HCT116 (cell line): Measurements from ENCODE around the gene PRPF39. TPM values are rescaled to one million over a fixed set of nuclear protein-coding genes. Genes with fewer than 3 reads are reported as not detected.

ENCODE experiments used
- ATAC-seq: fragments of 200-7000 bp; cut with Tn5 transposase; 2 replicates; pipeline ENCODE4 v1.9.1; 2020; ENCODE audit warnings: mild to moderate bottlenecking, moderate library complexity
- BruUV-seq: library from RNA; stranded (reverse); fragments of 400-500 nt; replicated peaks from 2 replicates; lab custom pipeline; 2021; lab: Mats Ljungman, UMichigan
- CTCF ChIA-PET: fragments of 300-600 bp; sonication (Branson Sonifier 250); formaldehyde crosslinking; loops from one replicate; lab custom pipeline; 2021; ENCODE audit warnings: antibody characterized with exemption; lab: Charles Lee
- POLR2A ChIA-PET: fragments of 300-600, 350-600 bp; sonication (Branson Sonifier 250); formaldehyde crosslinking; loops from one replicate; lab custom pipeline; 2021; ENCODE audit warnings: antibody characterized with exemption; lab: Charles Lee
- RAD21 ChIA-PET, 2 experiments: fragments of 300-600 bp; sonication (Branson Sonifier 250); formaldehyde crosslinking; loops; one replicate each; lab custom pipeline; 2023; ENCODE audit warnings: low total read pairs in 2 of 2; ENCODE audit not compliant: uncharacterized antibody in 2 of 2, unreplicated experiment in 2 of 2, low non-redundant PET in 1 of 2; lab: Charles Lee
- DNase-seq: peaks from one replicate; pipeline ENCODE4 v3.0.0-alpha.2; 2010; ENCODE audit warnings: low read depth, low spot score
- H2AFZ ChIP-seq: fragments of 200-600 bp; shearing (Covaris generic), sonication (generic); 2 replicates; pipeline ENCODE4 v1.6.1; 2017; ENCODE audit warnings: low read depth, mixed run types, mixed read lengths, antibody characterized with exemption, low read length; ENCODE audit not compliant: poor library complexity, severe bottlenecking
- H3K27ac ChIP-seq: 2 replicates; pipeline ENCODE4 v1.5.1; 2012; ENCODE audit warnings: low read depth, low read length
- H3K27me3 ChIP-seq: fragments of 200-600 bp; sonication (generic); 2 replicates; pipeline ENCODE4 v1.6.1; 2016; ENCODE audit warnings: mixed run types, low read length, mixed read lengths; ENCODE audit not compliant: insufficient read depth
- H3K36me3 ChIP-seq, 2 experiments: fragments of 200-500 bp in 1 of 2; fragments of 200-600 bp in 1 of 2; sonication (Bioruptor generic) in 1 of 2; sonication (generic) in 1 of 2; 2 replicates each; pipeline versions ENCODE4 v1.5.1 to v1.6.1; 2014 to 2016; ENCODE audit warnings: low read length in 2 of 2, inconsistent platforms in 1 of 2, mixed read lengths in 1 of 2, mixed run types in 1 of 2; ENCODE audit not compliant: insufficient read depth in 2 of 2, control insufficient read depth in 1 of 2
- H3K4me1 ChIP-seq, 2 experiments: fragments of 200-600 bp in 1 of 2; sonication (generic) in 1 of 2; 2 replicates each; pipeline versions ENCODE4 v1.5.1 to v1.6.1; 2012 to 2017; ENCODE audit warnings: low read length in 2 of 2, inconsistent platforms in 1 of 2, mild to moderate bottlenecking in 1 of 2, mixed read lengths in 1 of 2, mixed run types in 1 of 2, moderate library complexity in 1 of 2; ENCODE audit not compliant: insufficient read depth in 2 of 2, control insufficient read depth in 1 of 2
- H3K4me2 ChIP-seq: fragments of 200-600 bp; sonication (generic); 2 replicates; pipeline ENCODE4 v1.6.1; 2017; ENCODE audit warnings: mixed run types, low read length, mixed read lengths
- H3K4me3 ChIP-seq, 2 experiments: fragments of 200-600 bp in 1 of 2; sonication (generic) in 1 of 2; replicated peaks in 1 of 2; 2 replicates each; pipeline ENCODE4 v1.5.1; 2011 to 2016; ENCODE audit warnings: low read length in 2 of 2, control low read depth in 1 of 2, low read depth in 1 of 2, mild to moderate bottlenecking in 1 of 2, mixed read lengths in 1 of 2, mixed run types in 1 of 2
- H3K79me2 ChIP-seq: fragments of 200-600 bp; sonication (generic); 2 replicates; pipeline ENCODE4 v1.6.1; 2017; ENCODE audit warnings: mild to moderate bottlenecking, mixed run types, low read length, moderate library complexity, mixed read lengths; ENCODE audit not compliant: insufficient read depth
- H3K9ac ChIP-seq: fragments of 200-600 bp; sonication (generic); 2 replicates; pipeline ENCODE4 v1.6.1; 2016; ENCODE audit warnings: low read length, mixed read lengths
- H3K9me2 ChIP-seq: fragments of 200-600 bp; sonication (generic), shearing (Covaris generic); 2 replicates; pipeline ENCODE4 v1.6.1; 2017; ENCODE audit warnings: mixed run types, mild to moderate bottlenecking, moderate library complexity; ENCODE audit not compliant: insufficient read depth
- H3K9me3 ChIP-seq, 2 experiments: fragments of 200-500 bp in 1 of 2; fragments of 200-600 bp in 1 of 2; sonication (Bioruptor generic) in 1 of 2; sonication (generic) in 1 of 2; 2 replicates each; pipeline ENCODE4 v1.6.1; 2014 to 2017; ENCODE audit warnings: low read length in 2 of 2, mixed read lengths in 2 of 2, inconsistent platforms in 1 of 2, low read depth in 1 of 2, mild to moderate bottlenecking in 1 of 2, mixed run types in 1 of 2, moderate library complexity in 1 of 2; ENCODE audit not compliant: control insufficient read depth in 1 of 2, insufficient read depth in 1 of 2
- H4K20me1 ChIP-seq: fragments of 200-600 bp; sonication (generic), shearing (Covaris generic); 2 replicates; pipeline ENCODE4 v1.6.1; 2017; ENCODE audit warnings: mixed run types, mild to moderate bottlenecking, moderate library complexity; ENCODE audit not compliant: insufficient read depth
- CBX3 ChIP-seq: IDR thresholded peaks from 2 replicates; pipeline ENCODE4 v1.6.1; 2012; ENCODE audit warnings: low read depth
- ELF1 ChIP-seq: IDR thresholded peaks from 2 replicates; pipeline ENCODE4 v1.6.1; 2012; ENCODE audit warnings: low read depth, borderline replicate concordance
- EZH2phosphoT487 ChIP-seq: fragments of 200-600 bp; IDR thresholded peaks from 2 replicates; pipeline ENCODE4 v1.6.1; 2018; ENCODE audit warnings: antibody characterized with exemption, borderline replicate concordance
- JUND ChIP-seq: IDR thresholded peaks from 2 replicates; pipeline ENCODE4 v1.6.1; 2012
- POLR2A ChIP-seq: IDR thresholded peaks from 2 replicates; pipeline ENCODE4 v1.7.0; 2011; ENCODE audit warnings: borderline replicate concordance; ENCODE audit not compliant: insufficient read depth, insufficient read length; ENCODE audit errors: extremely low read depth
- POLR2AphosphoS5 ChIP-seq: IDR thresholded peaks from 2 replicates; pipeline ENCODE4 v1.6.1; 2011; ENCODE audit warnings: mild to moderate bottlenecking, low read depth, low read length, moderate library complexity
- RAD21 ChIP-seq: IDR thresholded peaks from 2 replicates; pipeline ENCODE4 v1.6.1; 2012; ENCODE audit warnings: low read depth, mild to moderate bottlenecking
- ZFX ChIP-seq: fragments of 450-650 bp; IDR thresholded peaks from 2 replicates; pipeline ENCODE4 v1.6.1; 2017
- ZNF274 ChIP-seq: fragments of 200-500 bp; sonication (Bioruptor generic); IDR thresholded peaks from 2 replicates; pipeline ENCODE4 v1.6.1; 2014; ENCODE audit warnings: mild to moderate bottlenecking, low read depth, low read length, inconsistent platforms
- intact Hi-C: fragments of 100-400 bp; cut with micrococcal nuclease; formaldehyde crosslinking; loops from 2 replicates; pipeline ENCODE4 v1.10.0; 2022
- total RNA-seq: library from RNA; stranded (reverse); gene quantifications from one replicate; pipeline ENCODE4 v1.2.1, GENCODE V29; 2021; ENCODE audit not compliant: unreplicated experiment
- TF ChIP-seq, protein P1 (sequence below): IDR thresholded peaks from 2 replicates; pipeline ENCODE4 v1.6.1; 2012
- TF ChIP-seq, protein P2 (sequence below): IDR thresholded peaks from 2 replicates; pipeline ENCODE4 v1.6.1; 2012
- TF ChIP-seq, protein P3 (sequence below): IDR thresholded peaks from 2 replicates; pipeline ENCODE4 v1.6.1; 2012; ENCODE audit warnings: low read depth
- TF ChIP-seq, protein P4 (sequence below): IDR thresholded peaks from 2 replicates; pipeline ENCODE4 v1.6.1; 2011; ENCODE audit warnings: mild to moderate bottlenecking, low read length, moderate library complexity; ENCODE audit not compliant: insufficient replicate concordance; ENCODE audit errors: extremely low read depth

PRPF39 gene
- total RNA-seq, 1 experiment from 2014 or later, result 44.7 TPM

DNA sequence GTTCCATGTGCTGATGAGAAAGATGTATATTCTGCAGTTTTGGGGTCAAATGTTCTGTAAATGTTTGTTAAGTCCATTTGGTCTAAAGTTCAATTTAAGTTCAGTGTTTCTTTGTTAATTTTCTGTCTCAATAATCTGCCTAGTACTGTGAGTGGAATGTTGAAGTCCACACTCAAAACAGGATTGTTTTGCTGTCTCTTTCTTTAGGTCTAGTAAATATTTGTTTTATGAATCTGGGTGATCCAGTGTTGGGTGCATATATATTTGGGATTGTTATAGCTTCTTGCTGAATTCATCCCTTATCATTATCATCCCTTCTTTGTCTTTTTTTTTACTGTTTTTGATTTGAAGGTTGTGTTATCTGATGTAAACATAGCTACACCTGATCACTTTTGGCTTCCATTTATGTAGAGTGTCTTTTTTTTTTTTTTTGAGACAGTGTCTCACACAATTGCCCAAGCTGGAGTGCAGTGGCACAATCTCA lies 26.0 kb upstream of the PRPF39 start:
- no peak overlapping the region for H2AFZ ChIP-seq
- no peaks in the 10 kb centered on the region for H3K36me3 ChIP-seq
- ATAC-seq, result no peak
- RAD21 ChIA-PET, result no interaction called here
- CTCF ChIA-PET, result no interaction called here
- BruUV-seq, result no TSS peak
- H4K20me1 ChIP-seq, result no peaks in the 10 kb centered on the region
- no peak overlapping the region for H3K4me2 ChIP-seq
- no peaks in the 10 kb centered on the region for H3K79me2 ChIP-seq
- no peak for DNase-seq
- no peak overlapping the region for H3K4me3 ChIP-seq
- H3K9me2 ChIP-seq, result no peaks in the 10 kb centered on the region
- TF ChIP-seq, protein P1, sequence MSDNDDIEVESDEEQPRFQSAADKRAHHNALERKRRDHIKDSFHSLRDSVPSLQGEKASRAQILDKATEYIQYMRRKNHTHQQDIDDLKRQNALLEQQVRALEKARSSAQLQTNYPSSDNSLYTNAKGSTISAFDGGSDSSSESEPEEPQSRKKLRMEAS, result no peak
- TF ChIP-seq, protein P2, sequence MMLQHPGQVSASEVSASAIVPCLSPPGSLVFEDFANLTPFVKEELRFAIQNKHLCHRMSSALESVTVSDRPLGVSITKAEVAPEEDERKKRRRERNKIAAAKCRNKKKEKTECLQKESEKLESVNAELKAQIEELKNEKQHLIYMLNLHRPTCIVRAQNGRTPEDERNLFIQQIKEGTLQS, result no peak
- no peak for TF ChIP-seq CBX3
- no peak for TF ChIP-seq RAD21
- TF ChIP-seq JUND, result no peak
- no peak for TF ChIP-seq POLR2AphosphoS5
- H3K9me3 ChIP-seq, result no peaks in the 10 kb centered on the region
- POLR2A ChIA-PET, result no interaction called here
- no peaks in the 10 kb centered on the region for H3K27me3 ChIP-seq
- intact Hi-C loops, result no loop called here
- H3K27ac ChIP-seq, result no peak overlapping the region
- H3K4me1 ChIP-seq, result no peaks in the 10 kb centered on the region
- H3K9ac ChIP-seq, result no peak overlapping the region

DNA sequence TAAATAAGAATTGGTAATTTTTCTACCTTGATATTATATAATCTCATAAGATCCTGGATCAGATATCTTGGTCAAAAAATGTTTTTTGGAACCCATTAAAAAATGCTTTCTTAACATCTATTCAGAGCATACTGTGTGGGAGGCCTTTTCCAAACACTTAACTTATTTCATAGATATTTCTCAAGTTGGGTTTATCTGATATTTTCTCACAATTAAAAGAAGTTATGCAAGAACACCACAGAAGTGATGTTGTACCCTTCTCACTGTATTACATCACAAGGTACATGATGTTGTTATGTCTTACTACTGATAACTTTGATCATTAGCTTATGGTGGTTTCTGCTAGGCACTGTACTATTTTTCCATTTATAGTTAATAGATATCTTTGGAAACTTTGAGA lies 23.4 kb upstream of the PRPF39 start:
- H3K9me3 ChIP-seq, result no peaks in the 10 kb centered on the region
- BruUV-seq, result no TSS peak
- no peak overlapping the region for H3K4me3 ChIP-seq
- no peaks in the 10 kb centered on the region for H4K20me1 ChIP-seq
- ChIA-PET RAD21 (no interaction called here), CTCF (no interaction called here), POLR2A (no interaction called here)
- no peaks in the 10 kb centered on the region for H3K27me3 ChIP-seq
- H3K27ac ChIP-seq, result no peak overlapping the region
- intact Hi-C loops, result no loop called here
- no peak overlapping the region for H3K9ac ChIP-seq
- no peaks in the 10 kb centered on the region for H3K36me3 ChIP-seq
- H3K4me1 ChIP-seq, result no peaks in the 10 kb centered on the region
- H2AFZ ChIP-seq, result no peak overlapping the region
- H3K79me2 ChIP-seq, result no peaks in the 10 kb centered on the region
- no peak overlapping the region for H3K4me2 ChIP-seq
- DNase-seq (no peak), ATAC-seq (no peak)
- H3K9me2 ChIP-seq, result no peaks in the 10 kb centered on the region
- no peak for TF ChIP-seq ZNF274
- TF ChIP-seq EZH2phosphoT487, result no peak
- no peak for TF ChIP-seq POLR2A
- TF ChIP-seq ELF1, result no peak
- TF ChIP-seq, protein P2, result no peak
- no peak for TF ChIP-seq ZFX
- TF ChIP-seq, protein P3, sequence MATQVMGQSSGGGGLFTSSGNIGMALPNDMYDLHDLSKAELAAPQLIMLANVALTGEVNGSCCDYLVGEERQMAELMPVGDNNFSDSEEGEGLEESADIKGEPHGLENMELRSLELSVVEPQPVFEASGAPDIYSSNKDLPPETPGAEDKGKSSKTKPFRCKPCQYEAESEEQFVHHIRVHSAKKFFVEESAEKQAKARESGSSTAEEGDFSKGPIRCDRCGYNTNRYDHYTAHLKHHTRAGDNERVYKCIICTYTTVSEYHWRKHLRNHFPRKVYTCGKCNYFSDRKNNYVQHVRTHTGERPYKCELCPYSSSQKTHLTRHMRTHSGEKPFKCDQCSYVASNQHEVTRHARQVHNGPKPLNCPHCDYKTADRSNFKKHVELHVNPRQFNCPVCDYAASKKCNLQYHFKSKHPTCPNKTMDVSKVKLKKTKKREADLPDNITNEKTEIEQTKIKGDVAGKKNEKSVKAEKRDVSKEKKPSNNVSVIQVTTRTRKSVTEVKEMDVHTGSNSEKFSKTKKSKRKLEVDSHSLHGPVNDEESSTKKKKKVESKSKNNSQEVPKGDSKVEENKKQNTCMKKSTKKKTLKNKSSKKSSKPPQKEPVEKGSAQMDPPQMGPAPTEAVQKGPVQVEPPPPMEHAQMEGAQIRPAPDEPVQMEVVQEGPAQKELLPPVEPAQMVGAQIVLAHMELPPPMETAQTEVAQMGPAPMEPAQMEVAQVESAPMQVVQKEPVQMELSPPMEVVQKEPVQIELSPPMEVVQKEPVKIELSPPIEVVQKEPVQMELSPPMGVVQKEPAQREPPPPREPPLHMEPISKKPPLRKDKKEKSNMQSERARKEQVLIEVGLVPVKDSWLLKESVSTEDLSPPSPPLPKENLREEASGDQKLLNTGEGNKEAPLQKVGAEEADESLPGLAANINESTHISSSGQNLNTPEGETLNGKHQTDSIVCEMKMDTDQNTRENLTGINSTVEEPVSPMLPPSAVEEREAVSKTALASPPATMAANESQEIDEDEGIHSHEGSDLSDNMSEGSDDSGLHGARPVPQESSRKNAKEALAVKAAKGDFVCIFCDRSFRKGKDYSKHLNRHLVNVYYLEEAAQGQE, result no peak
- TF ChIP-seq, protein P4, sequence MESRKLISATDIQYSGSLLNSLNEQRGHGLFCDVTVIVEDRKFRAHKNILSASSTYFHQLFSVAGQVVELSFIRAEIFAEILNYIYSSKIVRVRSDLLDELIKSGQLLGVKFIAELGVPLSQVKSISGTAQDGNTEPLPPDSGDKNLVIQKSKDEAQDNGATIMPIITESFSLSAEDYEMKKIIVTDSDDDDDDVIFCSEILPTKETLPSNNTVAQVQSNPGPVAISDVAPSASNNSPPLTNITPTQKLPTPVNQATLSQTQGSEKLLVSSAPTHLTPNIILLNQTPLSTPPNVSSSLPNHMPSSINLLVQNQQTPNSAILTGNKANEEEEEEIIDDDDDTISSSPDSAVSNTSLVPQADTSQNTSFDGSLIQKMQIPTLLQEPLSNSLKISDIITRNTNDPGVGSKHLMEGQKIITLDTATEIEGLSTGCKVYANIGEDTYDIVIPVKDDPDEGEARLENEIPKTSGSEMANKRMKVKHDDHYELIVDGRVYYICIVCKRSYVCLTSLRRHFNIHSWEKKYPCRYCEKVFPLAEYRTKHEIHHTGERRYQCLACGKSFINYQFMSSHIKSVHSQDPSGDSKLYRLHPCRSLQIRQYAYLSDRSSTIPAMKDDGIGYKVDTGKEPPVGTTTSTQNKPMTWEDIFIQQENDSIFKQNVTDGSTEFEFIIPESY, result no peak
- TF ChIP-seq JUND, result no peak
